ENCODE measurements around the gene DEK. TPM values are rescaled to one million over a fixed set of nuclear protein-coding genes. Genes with fewer than 3 reads are reported as not detected.

Gene DEK
- total and polyA plus RNA-seq, 2 of the 13 experiments (the other 11 are each of a cell fraction or from before 2014, with no cell fraction given), result 53.2 to 276 TPM

- TF ChIP-seq CEBPZ (IDR thresholded peaks at IDR 0.05; ENCODE audit: low read length) (no peak), THYN1 (CRISPR knock-in tag; IDR thresholded peaks at IDR 0.05; ENCODE audit: borderline replicate concordance, low read depth) (no peak), FOSL2 (CRISPR knock-in tag; IDR thresholded peaks at IDR 0.05) (peak; percentile 38; the same call in 1 of the 2 replicates), ZNF318 (CRISPR knock-in tag; IDR thresholded peaks at IDR 0.05) (no peak), GABPB1 (CRISPR knock-in tag; IDR thresholded peaks at IDR 0.05) (peak; percentile 82), ZBTB44 (CRISPR knock-in tag; IDR thresholded peaks at IDR 0.05) (no peak), MXD4 (CRISPR knock-in tag; IDR thresholded peaks at IDR 0.05) (no peak; the same call in 1 of the 2 replicates), TCF7 (IDR thresholded peaks at IDR 0.05; ENCODE audit: low read depth) (no peak), ELF3 (CRISPR knock-in tag; IDR thresholded peaks at IDR 0.05) (no peak; the same call in 1 of the 2 replicates), PAF1 (CRISPR knock-in tag; IDR thresholded peaks at IDR 0.05) (no peak), ZBTB21 (CRISPR knock-in tag; IDR thresholded peaks at IDR 0.05) (no peak), PLRG1 (conservative IDR thresholded peaks at IDR 0.05) (no peak), CC2D1A (CRISPR knock-in tag; IDR thresholded peaks at IDR 0.05) (no peak), ZNF337 (CRISPR knock-in tag; IDR thresholded peaks at IDR 0.05; ENCODE audit: borderline replicate concordance, low read depth) (no peak), AGO1 (IDR thresholded peaks at IDR 0.05; ENCODE audit: low read depth, low read length, poor library complexity, severe bottlenecking) (peak; percentile 15), ZNF747 (CRISPR knock-in tag; IDR thresholded peaks at IDR 0.05; ENCODE audit: borderline replicate concordance) (no peak; the same call in 1 of the 2 replicates), ZNF773 (CRISPR knock-in tag; IDR thresholded peaks at IDR 0.05; ENCODE audit: borderline replicate concordance) (no peak)
These were observed at the start of gene DEK (continued) for GRCh38 chr6:18264219-18264922.
